Measurements from ENCODE around the gene HPCAL1. TPM values are rescaled to one million over a fixed set of nuclear protein-coding genes. Genes with fewer than 3 reads are reported as not detected.

The HPCAL1 gene
- total and polyA plus RNA-seq, 9 donors = 18.8 to 51.0 (median 30.1) TPM

- H3K36me3 ChIP-seq (ENCODE audit: control insufficient read depth, insufficient read depth, low read length) = no peaks in the 10 kb centered on the region
- peaks cover 4% of the 10 kb centered on the region for H3K9me3 ChIP-seq (replicated peaks; ENCODE audit: control insufficient read depth, low read depth, low read length)
- H3K27me3 ChIP-seq (ENCODE audit: control insufficient read depth, insufficient read depth, low read length) = no peaks in the 10 kb centered on the region
- whole genome bisulfite sequencing (ENCODE audit: insufficient coverage) = 36% methylated on average over 12 of the region's 13 CpGs
- DNase-seq = peak; percentile 72
- no peak overlapping the region for H3K4me3 ChIP-seq (ENCODE audit: low read length)
- peak overlapping the region; percentile 96 for H3K27ac ChIP-seq (ENCODE audit: low read length)
- H3K4me1 ChIP-seq (ENCODE audit: control insufficient read depth, insufficient read depth, low read length) = peaks cover 97% of the 10 kb centered on the region
Observed at GRCh38 chr2:10410823-10411437, 108.2 kb downstream of the HPCAL1 start.

- WGBS (ENCODE audit: insufficient coverage) = 71% methylated on average over 4 of the region's 8 CpGs
- H3K4me3 ChIP-seq (ENCODE audit: low read length) = no peak overlapping the region
- H3K9me3 ChIP-seq (replicated peaks; ENCODE audit: control insufficient read depth, low read depth, low read length) = peaks cover 4% of the 10 kb centered on the region
- DNase-seq = no peak
- H3K27ac ChIP-seq (ENCODE audit: low read length) = peak overlapping the region; percentile 96
- H3K4me1 ChIP-seq (ENCODE audit: control insufficient read depth, insufficient read depth, low read length) = peaks cover 94% of the 10 kb centered on the region
- no peaks in the 10 kb centered on the region for H3K36me3 ChIP-seq (ENCODE audit: control insufficient read depth, insufficient read depth, low read length)
- H3K27me3 ChIP-seq (ENCODE audit: control insufficient read depth, insufficient read depth, low read length) = no peaks in the 10 kb centered on the region
Observed at GRCh38 chr2:10411557-10411956, 108.9 kb downstream of the HPCAL1 start.

GRCh38 chr2:10412380-10412779 lies 109.7 kb downstream of the HPCAL1 start:
- no peaks in the 10 kb centered on the region for H3K27me3 ChIP-seq (ENCODE audit: control insufficient read depth, insufficient read depth, low read length)
- peak overlapping the region; percentile 96 for H3K27ac ChIP-seq (ENCODE audit: low read length)
- H3K36me3 ChIP-seq (ENCODE audit: control insufficient read depth, insufficient read depth, low read length) = no peaks in the 10 kb centered on the region
- no peak for DNase-seq
- peaks cover 4% of the 10 kb centered on the region for H3K9me3 ChIP-seq (replicated peaks; ENCODE audit: control insufficient read depth, low read depth, low read length)
- WGBS (ENCODE audit: insufficient coverage) = 94% methylated on average over 1 of the region's 3 CpGs
- peaks cover 86% of the 10 kb centered on the region for H3K4me1 ChIP-seq (ENCODE audit: control insufficient read depth, insufficient read depth, low read length)
- H3K4me3 ChIP-seq (ENCODE audit: low read length) = no peak overlapping the region

GRCh38 chr2:10413503-10413902 lies 110.8 kb downstream of the HPCAL1 start:
- WGBS (ENCODE audit: insufficient coverage) = 95% methylated on average over 8 of the region's 10 CpGs
- H3K4me1 ChIP-seq (ENCODE audit: control insufficient read depth, insufficient read depth, low read length) = peaks cover 75% of the 10 kb centered on the region
- no peak overlapping the region for H3K4me3 ChIP-seq (ENCODE audit: low read length)
- H3K36me3 ChIP-seq (ENCODE audit: control insufficient read depth, insufficient read depth, low read length) = no peaks in the 10 kb centered on the region
- no peak for DNase-seq
- H3K9me3 ChIP-seq (replicated peaks; ENCODE audit: control insufficient read depth, low read depth, low read length) = peaks cover 4% of the 10 kb centered on the region
- H3K27me3 ChIP-seq (ENCODE audit: control insufficient read depth, insufficient read depth, low read length) = no peaks in the 10 kb centered on the region
- peak overlapping the region; percentile 92 for H3K27ac ChIP-seq (ENCODE audit: low read length)

GRCh38 chr2:10413991-10414451 lies 111.3 kb downstream of the HPCAL1 start:
- H3K9me3 ChIP-seq (replicated peaks; ENCODE audit: control insufficient read depth, low read depth, low read length) = peaks cover 4% of the 10 kb centered on the region
- H3K36me3 ChIP-seq (ENCODE audit: control insufficient read depth, insufficient read depth, low read length) = no peaks in the 10 kb centered on the region
- H3K4me3 ChIP-seq (ENCODE audit: low read length) = no peak overlapping the region
- no peaks in the 10 kb centered on the region for H3K27me3 ChIP-seq (ENCODE audit: control insufficient read depth, insufficient read depth, low read length)
- peak; percentile 67 for DNase-seq
- peaks cover 71% of the 10 kb centered on the region for H3K4me1 ChIP-seq (ENCODE audit: control insufficient read depth, insufficient read depth, low read length)
- WGBS (ENCODE audit: insufficient coverage) = 60% methylated on average over 7 of the region's 7 CpGs
- peak overlapping the region; percentile 92 for H3K27ac ChIP-seq (ENCODE audit: low read length)

- Histone ChIP-seq H3K4me3 (ENCODE audit: low read length) (no peak overlapping the region), H3K9me3 (replicated peaks; ENCODE audit: control insufficient read depth, low read depth, low read length) (peaks cover 4% of the 10 kb centered on the region), H3K27ac (ENCODE audit: low read length) (peak overlapping the region; percentile 92), H3K4me1 (ENCODE audit: control insufficient read depth, insufficient read depth, low read length) (peaks cover 66% of the 10 kb centered on the region), H3K36me3 (ENCODE audit: control insufficient read depth, insufficient read depth, low read length) (no peaks in the 10 kb centered on the region), H3K27me3 (ENCODE audit: control insufficient read depth, insufficient read depth, low read length) (no peaks in the 10 kb centered on the region)
- no CpG with 5 or more reads among the region's 10 CpGs for WGBS (ENCODE audit: insufficient coverage)
- peak; percentile 85 for DNase-seq
Observed at GRCh38 chr2:10414591-10414990, 111.9 kb downstream of the HPCAL1 start.

- H3K9me3 ChIP-seq (replicated peaks; ENCODE audit: control insufficient read depth, low read depth, low read length) = peaks cover 4% of the 10 kb centered on the region
- DNase-seq = no peak
- H3K27ac ChIP-seq (ENCODE audit: low read length) = peak overlapping the region; percentile 92
- peaks cover 61% of the 10 kb centered on the region for H3K4me1 ChIP-seq (ENCODE audit: control insufficient read depth, insufficient read depth, low read length)
- H3K4me3 ChIP-seq (ENCODE audit: low read length) = no peak overlapping the region
- no peaks in the 10 kb centered on the region for H3K27me3 ChIP-seq (ENCODE audit: control insufficient read depth, insufficient read depth, low read length)
- H3K36me3 ChIP-seq (ENCODE audit: control insufficient read depth, insufficient read depth, low read length) = no peaks in the 10 kb centered on the region
- 87% methylated on average over 8 of the region's 8 CpGs for WGBS (ENCODE audit: insufficient coverage)
Observed at GRCh38 chr2:10415048-10415447, 112.3 kb downstream of the HPCAL1 start.

GRCh38 chr2:10415640-10416039 lies 112.9 kb downstream of the HPCAL1 start:
- Histone ChIP-seq H3K4me1 (ENCODE audit: control insufficient read depth, insufficient read depth, low read length) (peaks cover 56% of the 10 kb centered on the region), H3K36me3 (ENCODE audit: control insufficient read depth, insufficient read depth, low read length) (peaks cover 4% of the 10 kb centered on the region), H3K9me3 (replicated peaks; ENCODE audit: control insufficient read depth, low read depth, low read length) (peaks cover 4% of the 10 kb centered on the region), H3K4me3 (ENCODE audit: low read length) (no peak overlapping the region), H3K27me3 (ENCODE audit: control insufficient read depth, insufficient read depth, low read length) (no peaks in the 10 kb centered on the region), H3K27ac (ENCODE audit: low read length) (peak overlapping the region; percentile 92)
- no peak for DNase-seq
- 83% methylated on average over 12 of the region's 12 CpGs for WGBS (ENCODE audit: insufficient coverage)

- no peaks in the 10 kb centered on the region for H3K9me3 ChIP-seq (replicated peaks; ENCODE audit: control insufficient read depth, low read depth, low read length)
- H3K4me3 ChIP-seq (ENCODE audit: low read length) = no peak overlapping the region
- no peak overlapping the region for H3K27ac ChIP-seq (ENCODE audit: low read length)
- DNase-seq = no peak
- peaks cover 12% of the 10 kb centered on the region for H3K36me3 ChIP-seq (ENCODE audit: control insufficient read depth, insufficient read depth, low read length)
- no peaks in the 10 kb centered on the region for H3K27me3 ChIP-seq (ENCODE audit: control insufficient read depth, insufficient read depth, low read length)
- WGBS (ENCODE audit: insufficient coverage) = 71% methylated on average over 3 of the region's 6 CpGs
- H3K4me1 ChIP-seq (ENCODE audit: control insufficient read depth, insufficient read depth, low read length) = peaks cover 35% of the 10 kb centered on the region
Observed at GRCh38 chr2:10417551-10418335, 115.0 kb downstream of the HPCAL1 start.

- Histone ChIP-seq H3K27ac (ENCODE audit: low read length) (no peak overlapping the region), H3K9me3 (replicated peaks; ENCODE audit: control insufficient read depth, low read depth, low read length) (no peaks in the 10 kb centered on the region), H3K36me3 (ENCODE audit: control insufficient read depth, insufficient read depth, low read length) (peaks cover 22% of the 10 kb centered on the region), H3K4me1 (ENCODE audit: control insufficient read depth, insufficient read depth, low read length) (peaks cover 16% of the 10 kb centered on the region), H3K27me3 (ENCODE audit: control insufficient read depth, insufficient read depth, low read length) (no peaks in the 10 kb centered on the region), H3K4me3 (ENCODE audit: low read length) (no peak overlapping the region)
- DNase-seq = no peak
- WGBS (ENCODE audit: insufficient coverage) = 94% methylated on average over 47 of the region's 54 CpGs
Observed at GRCh38 chr2:10419553-10420257, 117.0 kb downstream of the HPCAL1 start.
